ENCODE data around the gene MAP6. TPM values are rescaled to one million over a fixed set of nuclear protein-coding genes. Genes with fewer than 3 reads are reported as not detected.

Gene MAP6
- total RNA-seq, 1 donor from 2014 or later, result 1.8 TPM

- H3K4me3 ChIP-seq (ENCODE audit: low read depth, low read length), result no peak overlapping the region
- DNase-seq (ENCODE audit: low read depth), result no peak
- no peak for TF ChIP-seq CTCF (conservative IDR thresholded peaks at IDR 0.05; ENCODE audit: low read depth, low read length)
These were observed 35.9 kb downstream of the MAP6 start for GRCh38 chr11:75632962-75633361.

- no peak for TF ChIP-seq CTCF (conservative IDR thresholded peaks at IDR 0.05; ENCODE audit: low read depth, low read length)
These were observed 36.4 kb downstream of the MAP6 start for GRCh38 chr11:75632450-75632849.

GRCh38 chr11:75631086-75631730 lies 37.6 kb downstream of the MAP6 start:
- H3K4me3 ChIP-seq (ENCODE audit: low read depth, low read length), result no peak overlapping the region
- no peak for DNase-seq (ENCODE audit: low read depth)
- TF ChIP-seq CTCF (conservative IDR thresholded peaks at IDR 0.05; ENCODE audit: low read depth, low read length), result no peak

More at GRCh38 chr11:75632450-75632849, 36.4 kb downstream of the MAP6 start:
- no peak overlapping the region for H3K4me3 ChIP-seq (ENCODE audit: low read depth, low read length)
- no peak for DNase-seq (ENCODE audit: low read depth)

- H3K4me3 ChIP-seq (ENCODE audit: low read depth, low read length), result no peak overlapping the region
- no peak for TF ChIP-seq CTCF (conservative IDR thresholded peaks at IDR 0.05; ENCODE audit: low read depth, low read length)
- DNase-seq (ENCODE audit: low read depth), result no peak
These were observed 40.8 kb downstream of the MAP6 start for GRCh38 chr11:75627906-75628668.

GRCh38 chr11:75626889-75627529 lies 41.8 kb downstream of the MAP6 start:
- no peak overlapping the region for H3K4me3 ChIP-seq (ENCODE audit: low read depth, low read length)
- TF ChIP-seq CTCF (conservative IDR thresholded peaks at IDR 0.05; ENCODE audit: low read depth, low read length), result no peak
- DNase-seq (ENCODE audit: low read depth), result no peak

GRCh38 chr11:75625991-75626888 lies 42.6 kb downstream of the MAP6 start:
- H3K4me3 ChIP-seq (ENCODE audit: low read depth, low read length), result no peak overlapping the region
- no peak for DNase-seq (ENCODE audit: low read depth)
- no peak for TF ChIP-seq CTCF (conservative IDR thresholded peaks at IDR 0.05; ENCODE audit: low read depth, low read length)
